ENCODE measurements around the gene ARL8B. TPM values are rescaled to one million over a fixed set of nuclear protein-coding genes. Genes with fewer than 3 reads are reported as not detected.

Gene ARL8B
- total RNA-seq, 1 experiment from 2014 or later, result 28.3 TPM

DNA sequence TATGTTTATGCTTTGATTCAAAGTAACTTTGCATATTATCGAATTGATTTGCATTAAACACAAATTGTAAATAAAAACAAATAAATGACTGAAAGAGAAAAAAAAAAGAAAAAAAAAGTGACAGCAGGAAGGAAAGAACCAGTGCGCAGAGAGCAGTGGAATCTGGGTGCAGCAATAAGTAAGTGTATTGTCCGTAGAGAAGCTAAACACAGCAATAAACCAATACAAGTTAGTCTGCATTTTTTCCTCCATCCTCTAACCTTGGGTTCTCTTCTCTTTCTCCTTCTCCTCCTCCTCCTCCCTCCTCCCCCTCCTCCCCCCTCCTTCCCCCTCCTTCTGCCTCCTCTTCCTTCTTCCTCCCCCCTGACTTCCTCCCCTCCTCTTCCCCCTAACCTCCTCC, 18.3 kb upstream of the ARL8B start:
- no peaks in the 10 kb centered on the region for H3K27me3 Mint-ChIP-seq (ENCODE audit: low read depth)
- ATAC-seq, result no peak
- no peak overlapping the region for H3K4me3 Mint-ChIP-seq
- POLR2A ChIA-PET, result no interaction called here
- H3K27ac Mint-ChIP-seq, result no peak overlapping the region
- CTCF ChIA-PET, result interaction anchor here (0.6 kb wide), 1 partner anchor 59 kb away, joined by 4 read pairs; no protein-coding TSS in a partner anchor
- TF ChIP-seq, protein P1, sequence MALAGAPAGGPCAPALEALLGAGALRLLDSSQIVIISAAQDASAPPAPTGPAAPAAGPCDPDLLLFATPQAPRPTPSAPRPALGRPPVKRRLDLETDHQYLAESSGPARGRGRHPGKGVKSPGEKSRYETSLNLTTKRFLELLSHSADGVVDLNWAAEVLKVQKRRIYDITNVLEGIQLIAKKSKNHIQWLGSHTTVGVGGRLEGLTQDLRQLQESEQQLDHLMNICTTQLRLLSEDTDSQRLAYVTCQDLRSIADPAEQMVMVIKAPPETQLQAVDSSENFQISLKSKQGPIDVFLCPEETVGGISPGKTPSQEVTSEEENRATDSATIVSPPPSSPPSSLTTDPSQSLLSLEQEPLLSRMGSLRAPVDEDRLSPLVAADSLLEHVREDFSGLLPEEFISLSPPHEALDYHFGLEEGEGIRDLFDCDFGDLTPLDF (CRISPR knock-in tag; IDR thresholded peaks at IDR 0.05), result no peak
- TF ChIP-seq, protein P2, sequence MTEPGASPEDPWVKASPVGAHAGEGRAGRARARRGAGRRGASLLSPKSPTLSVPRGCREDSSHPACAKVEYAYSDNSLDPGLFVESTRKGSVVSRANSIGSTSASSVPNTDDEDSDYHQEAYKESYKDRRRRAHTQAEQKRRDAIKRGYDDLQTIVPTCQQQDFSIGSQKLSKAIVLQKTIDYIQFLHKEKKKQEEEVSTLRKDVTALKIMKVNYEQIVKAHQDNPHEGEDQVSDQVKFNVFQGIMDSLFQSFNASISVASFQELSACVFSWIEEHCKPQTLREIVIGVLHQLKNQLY (CRISPR knock-in tag; IDR thresholded peaks at IDR 0.05), result no peak
- TF ChIP-seq JAZF1 (CRISPR knock-in tag; IDR thresholded peaks at IDR 0.05) (no peak), CREB1 (CRISPR knock-in tag; IDR thresholded peaks at IDR 0.05) (no peak), NFYB (CRISPR knock-in tag; conservative IDR thresholded peaks at IDR 0.05; ENCODE audit: low read depth) (no peak), GRHL2 (CRISPR knock-in tag; IDR thresholded peaks at IDR 0.05; ENCODE audit: insufficient replicate concordance, severe bottlenecking) (no peak), NFATC4 (CRISPR knock-in tag; IDR thresholded peaks at IDR 0.05) (no peak), ZNF232 (CRISPR knock-in tag; IDR thresholded peaks at IDR 0.05) (no peak), TCF7 (CRISPR knock-in tag; IDR thresholded peaks at IDR 0.05; ENCODE audit: low read depth) (no peak), IRF2 (CRISPR knock-in tag; IDR thresholded peaks at IDR 0.05; ENCODE audit: borderline replicate concordance, low read depth) (no peak), PRRX2 (CRISPR knock-in tag; IDR thresholded peaks at IDR 0.05) (no peak), HMGA2 (CRISPR knock-in tag; IDR thresholded peaks at IDR 0.05) (no peak), ZNF317 (CRISPR knock-in tag; IDR thresholded peaks at IDR 0.05; ENCODE audit: borderline replicate concordance, low read depth) (no peak)
- TF ChIP-seq, protein P3, sequence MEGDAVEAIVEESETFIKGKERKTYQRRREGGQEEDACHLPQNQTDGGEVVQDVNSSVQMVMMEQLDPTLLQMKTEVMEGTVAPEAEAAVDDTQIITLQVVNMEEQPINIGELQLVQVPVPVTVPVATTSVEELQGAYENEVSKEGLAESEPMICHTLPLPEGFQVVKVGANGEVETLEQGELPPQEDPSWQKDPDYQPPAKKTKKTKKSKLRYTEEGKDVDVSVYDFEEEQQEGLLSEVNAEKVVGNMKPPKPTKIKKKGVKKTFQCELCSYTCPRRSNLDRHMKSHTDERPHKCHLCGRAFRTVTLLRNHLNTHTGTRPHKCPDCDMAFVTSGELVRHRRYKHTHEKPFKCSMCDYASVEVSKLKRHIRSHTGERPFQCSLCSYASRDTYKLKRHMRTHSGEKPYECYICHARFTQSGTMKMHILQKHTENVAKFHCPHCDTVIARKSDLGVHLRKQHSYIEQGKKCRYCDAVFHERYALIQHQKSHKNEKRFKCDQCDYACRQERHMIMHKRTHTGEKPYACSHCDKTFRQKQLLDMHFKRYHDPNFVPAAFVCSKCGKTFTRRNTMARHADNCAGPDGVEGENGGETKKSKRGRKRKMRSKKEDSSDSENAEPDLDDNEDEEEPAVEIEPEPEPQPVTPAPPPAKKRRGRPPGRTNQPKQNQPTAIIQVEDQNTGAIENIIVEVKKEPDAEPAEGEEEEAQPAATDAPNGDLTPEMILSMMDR (IDR thresholded peaks at IDR 0.05), result no peak
- TF ChIP-seq, protein P4, sequence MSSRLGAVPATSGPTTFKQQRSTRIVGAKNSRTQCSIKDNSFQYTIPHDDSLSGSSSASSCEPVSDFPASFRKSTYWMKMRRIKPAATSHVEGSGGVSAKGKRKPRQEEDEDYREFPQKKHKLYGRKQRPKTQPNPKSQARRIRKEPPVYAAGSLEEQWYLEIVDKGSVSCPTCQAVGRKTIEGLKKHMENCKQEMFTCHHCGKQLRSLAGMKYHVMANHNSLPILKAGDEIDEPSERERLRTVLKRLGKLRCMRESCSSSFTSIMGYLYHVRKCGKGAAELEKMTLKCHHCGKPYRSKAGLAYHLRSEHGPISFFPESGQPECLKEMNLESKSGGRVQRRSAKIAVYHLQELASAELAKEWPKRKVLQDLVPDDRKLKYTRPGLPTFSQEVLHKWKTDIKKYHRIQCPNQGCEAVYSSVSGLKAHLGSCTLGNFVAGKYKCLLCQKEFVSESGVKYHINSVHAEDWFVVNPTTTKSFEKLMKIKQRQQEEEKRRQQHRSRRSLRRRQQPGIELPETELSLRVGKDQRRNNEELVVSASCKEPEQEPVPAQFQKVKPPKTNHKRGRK (CRISPR knock-in tag; IDR thresholded peaks at IDR 0.05; ENCODE audit: borderline replicate concordance), result no peak
- TF ChIP-seq, protein P5, sequence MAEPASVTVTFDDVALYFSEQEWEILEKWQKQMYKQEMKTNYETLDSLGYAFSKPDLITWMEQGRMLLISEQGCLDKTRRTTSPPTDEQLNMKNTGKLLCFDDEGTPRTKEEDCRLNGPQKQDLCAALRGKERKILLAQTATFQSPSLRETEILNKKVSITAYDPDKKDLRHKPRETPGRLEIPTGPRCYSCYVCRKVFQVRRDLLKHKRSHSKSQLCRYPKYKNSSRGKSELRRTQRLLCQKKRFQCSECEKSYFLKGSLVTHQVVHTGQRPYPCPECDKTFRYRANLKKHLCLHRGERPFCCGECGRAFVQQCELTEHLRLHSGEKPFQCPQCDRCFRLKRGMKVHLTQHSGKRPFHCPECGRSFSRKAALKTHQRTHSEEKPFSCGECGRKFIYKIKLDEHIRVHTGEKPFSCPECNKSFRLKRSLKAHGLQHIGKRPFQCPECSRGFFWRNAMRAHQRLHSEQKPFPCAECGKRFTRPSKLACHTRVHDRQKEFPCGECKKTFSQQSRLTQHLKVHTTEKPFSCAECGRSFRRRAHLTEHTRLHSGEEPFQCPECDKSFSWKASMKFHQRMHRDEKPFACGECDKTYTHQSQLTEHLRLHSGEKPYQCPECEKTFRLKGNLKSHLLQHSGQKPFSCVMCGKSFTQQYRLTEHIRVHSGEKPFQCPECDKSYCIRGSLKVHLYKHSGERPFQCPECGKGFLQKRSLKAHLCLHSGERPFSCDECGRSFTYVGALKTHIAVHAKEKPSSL (CRISPR knock-in tag; conservative IDR thresholded peaks at IDR 0.05), result no peak
- TF ChIP-seq, protein P6, sequence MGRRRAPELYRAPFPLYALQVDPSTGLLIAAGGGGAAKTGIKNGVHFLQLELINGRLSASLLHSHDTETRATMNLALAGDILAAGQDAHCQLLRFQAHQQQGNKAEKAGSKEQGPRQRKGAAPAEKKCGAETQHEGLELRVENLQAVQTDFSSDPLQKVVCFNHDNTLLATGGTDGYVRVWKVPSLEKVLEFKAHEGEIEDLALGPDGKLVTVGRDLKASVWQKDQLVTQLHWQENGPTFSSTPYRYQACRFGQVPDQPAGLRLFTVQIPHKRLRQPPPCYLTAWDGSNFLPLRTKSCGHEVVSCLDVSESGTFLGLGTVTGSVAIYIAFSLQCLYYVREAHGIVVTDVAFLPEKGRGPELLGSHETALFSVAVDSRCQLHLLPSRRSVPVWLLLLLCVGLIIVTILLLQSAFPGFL (CRISPR knock-in tag; IDR thresholded peaks at IDR 0.05; ENCODE audit: borderline replicate concordance), result no peak
- TF ChIP-seq, protein P7, sequence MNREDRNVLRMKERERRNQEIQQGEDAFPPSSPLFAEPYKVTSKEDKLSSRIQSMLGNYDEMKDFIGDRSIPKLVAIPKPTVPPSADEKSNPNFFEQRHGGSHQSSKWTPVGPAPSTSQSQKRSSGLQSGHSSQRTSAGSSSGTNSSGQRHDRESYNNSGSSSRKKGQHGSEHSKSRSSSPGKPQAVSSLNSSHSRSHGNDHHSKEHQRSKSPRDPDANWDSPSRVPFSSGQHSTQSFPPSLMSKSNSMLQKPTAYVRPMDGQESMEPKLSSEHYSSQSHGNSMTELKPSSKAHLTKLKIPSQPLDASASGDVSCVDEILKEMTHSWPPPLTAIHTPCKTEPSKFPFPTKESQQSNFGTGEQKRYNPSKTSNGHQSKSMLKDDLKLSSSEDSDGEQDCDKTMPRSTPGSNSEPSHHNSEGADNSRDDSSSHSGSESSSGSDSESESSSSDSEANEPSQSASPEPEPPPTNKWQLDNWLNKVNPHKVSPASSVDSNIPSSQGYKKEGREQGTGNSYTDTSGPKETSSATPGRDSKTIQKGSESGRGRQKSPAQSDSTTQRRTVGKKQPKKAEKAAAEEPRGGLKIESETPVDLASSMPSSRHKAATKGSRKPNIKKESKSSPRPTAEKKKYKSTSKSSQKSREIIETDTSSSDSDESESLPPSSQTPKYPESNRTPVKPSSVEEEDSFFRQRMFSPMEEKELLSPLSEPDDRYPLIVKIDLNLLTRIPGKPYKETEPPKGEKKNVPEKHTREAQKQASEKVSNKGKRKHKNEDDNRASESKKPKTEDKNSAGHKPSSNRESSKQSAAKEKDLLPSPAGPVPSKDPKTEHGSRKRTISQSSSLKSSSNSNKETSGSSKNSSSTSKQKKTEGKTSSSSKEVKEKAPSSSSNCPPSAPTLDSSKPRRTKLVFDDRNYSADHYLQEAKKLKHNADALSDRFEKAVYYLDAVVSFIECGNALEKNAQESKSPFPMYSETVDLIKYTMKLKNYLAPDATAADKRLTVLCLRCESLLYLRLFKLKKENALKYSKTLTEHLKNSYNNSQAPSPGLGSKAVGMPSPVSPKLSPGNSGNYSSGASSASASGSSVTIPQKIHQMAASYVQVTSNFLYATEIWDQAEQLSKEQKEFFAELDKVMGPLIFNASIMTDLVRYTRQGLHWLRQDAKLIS (CRISPR knock-in tag; IDR thresholded peaks at IDR 0.05; ENCODE audit: borderline replicate concordance), result no peak
- TF ChIP-seq, protein P8, sequence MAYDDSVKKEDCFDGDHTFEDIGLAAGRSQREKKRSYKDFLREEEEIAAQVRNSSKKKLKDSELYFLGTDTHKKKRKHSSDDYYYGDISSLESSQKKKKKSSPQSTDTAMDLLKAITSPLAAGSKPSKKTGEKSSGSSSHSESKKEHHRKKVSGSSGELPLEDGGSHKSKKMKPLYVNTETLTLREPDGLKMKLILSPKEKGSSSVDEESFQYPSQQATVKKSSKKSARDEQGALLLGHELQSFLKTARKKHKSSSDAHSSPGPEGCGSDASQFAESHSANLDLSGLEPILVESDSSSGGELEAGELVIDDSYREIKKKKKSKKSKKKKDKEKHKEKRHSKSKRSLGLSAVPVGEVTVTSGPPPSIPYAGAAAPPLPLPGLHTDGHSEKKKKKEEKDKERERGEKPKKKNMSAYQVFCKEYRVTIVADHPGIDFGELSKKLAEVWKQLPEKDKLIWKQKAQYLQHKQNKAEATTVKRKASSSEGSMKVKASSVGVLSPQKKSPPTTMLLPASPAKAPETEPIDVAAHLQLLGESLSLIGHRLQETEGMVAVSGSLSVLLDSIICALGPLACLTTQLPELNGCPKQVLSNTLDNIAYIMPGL (CRISPR knock-in tag; IDR thresholded peaks at IDR 0.05), result no peak
- TF ChIP-seq, protein P9, sequence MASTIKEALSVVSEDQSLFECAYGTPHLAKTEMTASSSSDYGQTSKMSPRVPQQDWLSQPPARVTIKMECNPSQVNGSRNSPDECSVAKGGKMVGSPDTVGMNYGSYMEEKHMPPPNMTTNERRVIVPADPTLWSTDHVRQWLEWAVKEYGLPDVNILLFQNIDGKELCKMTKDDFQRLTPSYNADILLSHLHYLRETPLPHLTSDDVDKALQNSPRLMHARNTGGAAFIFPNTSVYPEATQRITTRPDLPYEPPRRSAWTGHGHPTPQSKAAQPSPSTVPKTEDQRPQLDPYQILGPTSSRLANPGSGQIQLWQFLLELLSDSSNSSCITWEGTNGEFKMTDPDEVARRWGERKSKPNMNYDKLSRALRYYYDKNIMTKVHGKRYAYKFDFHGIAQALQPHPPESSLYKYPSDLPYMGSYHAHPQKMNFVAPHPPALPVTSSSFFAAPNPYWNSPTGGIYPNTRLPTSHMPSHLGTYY (CRISPR knock-in tag; IDR thresholded peaks at IDR 0.05), result no peak
- peaks cover 11% of the 10 kb centered on the region for H3K4me1 Mint-ChIP-seq
- no peaks in the 10 kb centered on the region for H3K9me3 Mint-ChIP-seq
- no peaks in the 10 kb centered on the region for H3K36me3 Mint-ChIP-seq
- DNase-seq (ENCODE audit: low spot score), result no peak
